Effector CD4-positive, alpha-beta T cell (primary cell): ENCODE data around the gene SLC35A4.
"Not testable (repeated sequence)": the region's sequence is repeated elsewhere in the genome, so short reads cannot be mapped to it uniquely, and the experiment has no call there.

ENCODE experiments used
- DNase-seq: peaks from one replicate; pipeline ENCODE4 v3.0.0-alpha.2; 2020

SLC35A4 gene

GRCh38 chr5:140593070-140593469 is 28.4 kb downstream of the SLC35A4 start:
- not testable (repeated sequence) for DNase-seq

GRCh38 chr5:140594169-140594568 is 29.5 kb downstream of the SLC35A4 start:
- DNase-seq, result no peak

- DNase-seq, result no peak
These were observed 31.1 kb downstream of the SLC35A4 start for GRCh38 chr5:140595538-140596300.

GRCh38 chr5:140596321-140596741 is 31.7 kb downstream of the SLC35A4 start:
- no peak for DNase-seq

GRCh38 chr5:140598836-140599235 is 34.2 kb downstream of the SLC35A4 start:
- DNase-seq, result no peak

- no peak for DNase-seq
These were observed 35.5 kb downstream of the SLC35A4 start for GRCh38 chr5:140600096-140600495.

- DNase-seq, result no peak
These were observed 37.5 kb downstream of the SLC35A4 start for GRCh38 chr5:140602147-140602546.

GRCh38 chr5:140603446-140603698 is 38.7 kb downstream of the SLC35A4 start:
- not testable (repeated sequence) for DNase-seq

GRCh38 chr5:140603734-140604133 is 39.1 kb downstream of the SLC35A4 start:
- DNase-seq, result no peak

GRCh38 chr5:140605879-140606278 is 41.3 kb downstream of the SLC35A4 start:
- DNase-seq, result no peak

- no peak for DNase-seq
These were observed 42.4 kb downstream of the SLC35A4 start for GRCh38 chr5:140607031-140607430.

GRCh38 chr5:140608722-140609121 is 44.1 kb downstream of the SLC35A4 start:
- no peak for DNase-seq

- no peak for DNase-seq
These were observed 44.5 kb downstream of the SLC35A4 start for GRCh38 chr5:140609126-140609525.

- no peak for DNase-seq
These were observed 46.4 kb downstream of the SLC35A4 start for GRCh38 chr5:140611020-140611521.
